ENCODE results near the gene SORBS1. TPM values are rescaled to one million over a fixed set of nuclear protein-coding genes. Genes with fewer than 3 reads are reported as not detected.

Gene SORBS1
- total and polyA plus RNA-seq, 9 of the 15 experiments (the other 6 are each of a cell fraction or from before 2014, with no cell fraction given), result 2.0 to 13.3 (median 6.5) TPM

GRCh38 chr10:95324436-95325268, 236.5 kb downstream of the SORBS1 start:
- DNase-seq (ENCODE audit: extremely low read depth in 1 of 4, low spot score in 3 of 4) (peak; percentile 23 to 66 (median 40)), FAIRE-seq (peak; percentile 87), ATAC-seq (peak; percentile 93)
- Histone ChIP-seq H3K9me3 (replicated peaks; ENCODE audit: control insufficient read depth, insufficient read depth, low read depth, low read length) (no peaks in the 10 kb centered on the region), H3K9me1 (ENCODE audit: control insufficient read depth, insufficient read depth, low read length) (peaks cover 2% of the 10 kb centered on the region), H3K27ac (ENCODE audit: extremely low read depth, low read depth, low read length) (peak overlapping the region; percentile 79), H3K4me2 (ENCODE audit: insufficient read depth, low read length) (peak overlapping the region; percentile 57), H3K27me3 (ENCODE audit: control insufficient read depth in 2 of 2, insufficient read depth in 2 of 2, low read length in 2 of 2) (no peaks in the 10 kb centered on the region), H3K4me3 (no peak overlapping the region), H3K4me1 (replicated peaks in 1 of 2; ENCODE audit: control insufficient read depth in 2 of 2, insufficient read depth in 2 of 2, low read length in 2 of 2) (peaks cover 15 to 21% of the 10 kb centered on the region in 2 experiments; a peak in 4 of 5 replicates), H3K79me2 (ENCODE audit: control insufficient read depth, insufficient read depth, low read length) (no peaks in the 10 kb centered on the region), H4K20me1 (replicated peaks; ENCODE audit: control insufficient read depth, insufficient read depth, low read length) (no peaks in the 10 kb centered on the region), H3K36me3 (ENCODE audit: control insufficient read depth, insufficient read depth, low read length) (no peaks in the 10 kb centered on the region), H3K9ac (ENCODE audit: insufficient read depth in 1 of 2, low read depth in 2 of 2, low read length in 2 of 2) (peak overlapping the region; percentile 4 to 32; a peak in 2 of 4 replicates), H2AFZ (ENCODE audit: low read depth, low read length) (peak overlapping the region; percentile 87)
- intact Hi-C loops (cut with micrococcal nuclease) (no loop called here), in situ Hi-C loops (cut with MboI) (no loop called here)
- 22% methylated on average over 11 of the region's 11 CpGs for WGBS (ENCODE audit: insufficient coverage, low coverage, missing lambda C conversion rate)
- ChIA-PET CTCF (ENCODE audit: low intra/inter-chr PET ratio) (no interaction called here), POLR2A (interaction anchor here (0.5 to 1.5 kb wide), 3 partner anchors 8 to 387 kb away, joined by 3 to 5 read pairs (median 3); no protein-coding TSS in a partner anchor)
- BruUV-seq (replicated peaks), result no TSS peak
- TF ChIP-seq ZNF316 (IDR thresholded peaks at IDR 0.05), result peak; percentile 92
- TF ChIP-seq NR2C2 (CRISPR knock-in tag; IDR thresholded peaks at IDR 0.05), result no peak
- TF ChIP-seq NR2C2 (tag; IDR thresholded peaks at IDR 0.05), result 0 out of 2 replicates have a peak, but pooled peaks have one; percentile 21
- 0 out of 2 replicates have a peak, but pooled peaks have one; percentile 11 for TF ChIP-seq ETV1 (tag; conservative IDR thresholded peaks at IDR 0.05; ENCODE audit: low read depth)
- TF ChIP-seq AFF1 (IDR thresholded peaks at IDR 0.05; ENCODE audit: low read depth in 1 of 2, partially characterized antibody in 2 of 2), result no peak
- TF ChIP-seq ARID3A (IDR thresholded peaks at IDR 0.05; ENCODE audit: borderline replicate concordance, low read depth, low read length), result no peak
- no peak for TF ChIP-seq ZNF586 (CRISPR knock-in tag; conservative IDR thresholded peaks at IDR 0.05)
- peak; percentile 10 for TF ChIP-seq MEIS2 (IDR thresholded peaks at IDR 0.05; ENCODE audit: partially characterized antibody)
- peak; percentile 61; the same call in 1 of the 2 replicates for TF ChIP-seq MAFF (IDR thresholded peaks at IDR 0.05; ENCODE audit: low read length)
- peak; percentile 61 for TF ChIP-seq PKNOX1 (IDR thresholded peaks at IDR 0.05)
- peak; percentile 72 for TF ChIP-seq NFE2 (IDR thresholded peaks at IDR 0.05; ENCODE audit: low read depth)
- peak; percentile 86 for TF ChIP-seq C11orf30 (IDR thresholded peaks at IDR 0.05; ENCODE audit: low read depth)
- TF ChIP-seq MAFK (IDR thresholded peaks at IDR 0.05; ENCODE audit: low read length), result peak; percentile 70
- peak; percentile 48 for TF ChIP-seq CEBPB (tag; IDR thresholded peaks at IDR 0.05)
